DMS53 treated with DMSO at 0.1 percent for 48 hours (cell line): ENCODE results near the gene DMD.
"Not testable (repeated sequence)": the region's sequence is repeated elsewhere in the genome, so short reads cannot be mapped to it uniquely, and the experiment has no call there.

Experiments
- DNase-seq: peaks from one replicate; lab custom pipeline; 2025; ENCODE audit not compliant: unreplicated experiment; lab: John Stamatoyannopoulos, UW

The DMD gene

GRCh38 chrX:32867781-32868523 lies 343.4 kb downstream of the DMD start:
- no peak for DNase-seq

- no peak for DNase-seq
These were observed 359.1 kb downstream of the DMD start for GRCh38 chrX:32852203-32852602.

GRCh38 chrX:32851556-32851955 lies 359.8 kb downstream of the DMD start:
- DNase-seq, result no peak

DNA sequence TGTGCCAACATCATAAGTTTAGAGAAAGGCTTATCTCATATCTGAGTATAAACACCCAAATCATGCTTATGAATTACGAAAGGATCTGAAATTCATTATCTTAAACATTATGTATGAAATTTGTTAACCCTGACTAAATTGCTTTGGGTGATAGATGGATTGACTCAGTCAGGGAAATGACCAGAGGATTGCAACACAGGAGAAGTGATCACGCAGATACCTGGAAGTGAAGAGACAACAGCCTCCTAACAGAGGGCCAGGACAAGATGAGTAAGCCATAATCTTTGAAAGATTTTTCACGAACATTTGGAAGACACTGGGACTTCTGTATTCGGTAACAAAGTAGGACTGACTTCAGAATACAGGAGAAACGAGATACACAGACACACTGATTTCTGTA lies 363.4 kb downstream of the DMD start:
- DNase-seq, result no peak

- no peak for DNase-seq
These were observed 369.3 kb downstream of the DMD start for GRCh38 chrX:32842053-32842452.

- DNase-seq, result no peak
These were observed 371.6 kb downstream of the DMD start for GRCh38 chrX:32839781-32840180.

DNA sequence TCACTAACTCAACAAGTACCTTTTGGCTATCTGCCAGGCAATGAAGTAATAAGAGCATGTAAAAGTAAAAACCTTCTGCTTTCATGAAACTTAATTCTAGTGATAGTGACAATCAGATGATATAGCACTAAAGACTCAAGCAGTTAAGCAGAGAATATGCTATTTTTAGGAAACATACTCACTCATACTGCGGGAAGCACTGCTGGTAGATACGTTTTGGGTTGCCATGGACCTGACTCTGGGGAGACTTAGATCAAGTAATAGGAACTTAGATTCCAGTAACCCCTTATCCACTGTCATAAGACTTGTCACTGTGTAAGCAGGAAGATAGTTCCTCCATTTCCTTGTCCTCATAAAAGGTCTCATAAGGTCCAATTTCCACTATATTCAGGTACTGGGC lies 386.3 kb downstream of the DMD start:
- no peak for DNase-seq

DNA sequence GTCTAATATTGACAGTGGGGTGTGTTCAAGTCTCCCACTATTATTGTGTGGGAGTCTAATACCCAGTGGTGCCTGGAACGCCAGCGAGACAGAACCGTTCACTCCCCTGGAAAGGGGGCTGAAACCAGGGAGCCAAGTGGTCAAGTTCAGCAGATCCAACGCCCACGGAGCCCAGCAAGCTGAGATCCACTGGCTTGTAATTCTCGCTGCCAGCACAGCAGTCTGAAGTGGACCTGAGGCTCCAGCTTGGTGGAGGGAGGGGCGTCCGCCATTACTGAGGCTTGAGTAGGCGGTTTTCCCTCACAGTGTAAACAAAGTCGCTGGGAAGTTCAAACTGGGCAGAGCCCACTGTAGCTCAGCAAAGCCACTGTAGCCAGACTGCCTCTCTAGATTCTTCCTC lies 407.3 kb downstream of the DMD start:
- DNase-seq, result no peak

- DNase-seq, result no peak
These were observed 412.4 kb downstream of the DMD start for GRCh38 chrX:32798990-32799389.

- no peak for DNase-seq
These were observed 422.4 kb downstream of the DMD start for GRCh38 chrX:32788936-32789335.

DNA sequence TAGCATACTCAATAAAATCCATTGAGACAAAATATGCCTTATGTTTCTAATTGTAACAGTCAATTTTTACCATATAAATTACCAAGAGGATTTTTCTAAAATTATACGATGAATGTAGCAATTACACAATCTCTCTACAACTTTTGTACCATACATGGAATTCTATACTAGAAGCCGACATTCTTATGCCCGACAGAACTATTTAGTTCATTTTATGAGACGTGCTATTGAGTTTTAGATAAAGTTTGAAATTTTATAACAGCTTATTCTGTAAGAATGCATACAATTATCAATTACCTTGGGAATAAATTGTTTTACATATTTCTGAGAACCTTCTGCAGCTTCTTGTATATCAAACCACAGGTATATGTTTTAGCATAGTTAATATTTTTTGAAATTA lies 431.2 kb downstream of the DMD start:
- no peak for DNase-seq

DNA sequence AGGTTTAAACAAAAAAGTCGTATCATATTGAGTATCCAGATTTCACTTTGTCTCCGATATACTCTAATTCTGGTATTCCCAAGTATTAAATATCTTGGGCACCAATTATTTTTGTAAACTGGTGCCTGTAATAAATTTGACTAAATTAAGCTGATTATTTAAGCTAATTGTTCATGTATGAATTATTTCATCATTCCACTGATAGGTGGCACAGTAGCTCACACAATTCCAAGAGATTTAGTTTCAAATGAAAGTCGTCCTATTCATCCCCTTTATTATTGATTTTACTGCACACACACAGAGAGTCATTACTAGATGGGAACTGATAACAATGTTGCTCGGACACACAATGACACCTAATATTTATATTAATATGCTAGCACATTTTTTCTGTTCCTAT lies 432.4 kb downstream of the DMD start:
- no peak for DNase-seq

DNA sequence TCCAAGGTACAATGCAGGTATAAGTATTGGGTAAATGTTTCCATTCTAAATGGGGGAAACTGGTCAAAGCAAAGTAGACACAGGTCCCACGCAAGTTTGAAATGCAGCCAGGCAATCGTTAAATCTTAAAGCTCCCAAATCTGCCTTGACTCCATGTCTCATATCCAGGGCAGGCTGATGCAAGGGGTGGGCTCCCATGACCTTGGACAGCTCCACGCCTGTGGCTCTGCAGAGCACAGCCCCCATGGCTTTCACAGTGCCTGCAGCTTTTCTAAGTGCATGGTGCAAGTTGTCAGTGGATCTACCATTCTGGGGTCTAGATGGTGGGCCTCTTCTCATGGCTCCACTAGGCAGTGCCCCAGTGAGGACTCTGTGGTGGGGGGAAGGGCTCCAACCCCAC lies 436.4 kb downstream of the DMD start:
- no peak for DNase-seq

- no peak for DNase-seq
These were observed 462.3 kb downstream of the DMD start for GRCh38 chrX:32749070-32749469.

- DNase-seq, result no peak
These were observed 466.0 kb downstream of the DMD start for GRCh38 chrX:32745323-32745722.

- no peak for DNase-seq
These were observed 466.4 kb downstream of the DMD start for GRCh38 chrX:32744921-32745320.

DNA sequence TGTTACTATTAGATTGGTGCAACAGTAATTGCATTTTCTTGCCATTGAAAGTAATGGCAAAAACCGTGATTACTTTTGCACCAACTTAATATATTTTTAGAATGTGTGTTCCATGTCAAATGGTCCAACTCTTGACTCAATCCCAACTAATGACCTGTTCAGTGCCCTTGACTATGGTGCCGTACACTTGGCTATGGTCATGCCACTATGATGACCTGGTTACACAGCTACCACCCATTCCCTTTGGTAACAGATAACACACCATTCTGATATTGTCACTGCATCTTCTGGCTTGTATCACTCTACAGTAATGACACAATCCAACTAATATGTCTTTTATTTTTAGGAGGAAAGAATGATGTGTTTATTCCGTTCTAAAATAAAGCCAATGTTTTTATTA lies 469.4 kb downstream of the DMD start:
- DNase-seq, result no peak

GRCh38 chrX:32708542-32708941 lies 502.8 kb downstream of the DMD start:
- no peak for DNase-seq

DNA sequence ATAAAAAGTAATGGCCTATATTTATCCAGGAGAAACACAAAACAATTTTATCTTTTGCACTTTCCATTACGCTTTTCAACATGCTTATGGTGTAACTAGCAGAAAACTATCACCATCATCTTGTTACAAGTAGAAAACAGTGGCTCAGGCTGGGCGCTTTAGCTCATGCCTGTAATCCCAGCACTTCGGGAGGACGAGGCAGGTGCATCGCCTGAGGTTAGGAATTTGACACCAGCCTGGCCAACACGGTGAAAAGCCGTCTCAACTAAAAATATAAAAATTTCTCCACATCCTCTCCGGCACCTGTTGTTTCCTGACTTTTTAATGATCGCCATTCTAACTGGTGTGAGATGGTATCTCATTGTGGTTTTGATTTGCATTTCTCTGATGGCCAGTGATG lies 506.0 kb downstream of the DMD start:
- DNase-seq, result not testable (repeated sequence)

- DNase-seq, result no peak
These were observed 524.0 kb downstream of the DMD start for GRCh38 chrX:32687379-32687778.

GRCh38 chrX:32678487-32678886 lies 532.9 kb downstream of the DMD start:
- DNase-seq, result no peak

GRCh38 chrX:32673193-32673592 lies 538.2 kb downstream of the DMD start:
- DNase-seq, result peak; percentile 28

DNA sequence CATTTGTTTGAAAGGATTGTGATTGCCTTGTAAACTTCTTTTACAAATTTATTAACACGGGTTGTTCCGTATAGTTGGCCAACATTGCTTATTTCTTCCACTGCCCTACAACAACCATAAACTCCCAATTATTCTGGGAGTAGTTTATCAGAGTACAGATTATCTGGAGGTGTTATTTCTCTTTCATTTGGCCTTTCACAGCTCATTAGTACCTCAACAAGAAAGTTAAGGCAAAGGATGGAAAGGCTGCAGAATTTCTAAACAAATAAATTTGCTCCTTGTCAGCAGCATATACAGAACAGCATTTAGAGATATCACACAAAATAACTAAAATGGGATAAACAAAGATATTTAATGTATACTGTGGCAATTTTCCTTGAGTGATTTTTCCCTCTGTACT lies 548.8 kb downstream of the DMD start:
- no peak for DNase-seq
